ENCODE measurements around the gene COBLL1.

DNA sequence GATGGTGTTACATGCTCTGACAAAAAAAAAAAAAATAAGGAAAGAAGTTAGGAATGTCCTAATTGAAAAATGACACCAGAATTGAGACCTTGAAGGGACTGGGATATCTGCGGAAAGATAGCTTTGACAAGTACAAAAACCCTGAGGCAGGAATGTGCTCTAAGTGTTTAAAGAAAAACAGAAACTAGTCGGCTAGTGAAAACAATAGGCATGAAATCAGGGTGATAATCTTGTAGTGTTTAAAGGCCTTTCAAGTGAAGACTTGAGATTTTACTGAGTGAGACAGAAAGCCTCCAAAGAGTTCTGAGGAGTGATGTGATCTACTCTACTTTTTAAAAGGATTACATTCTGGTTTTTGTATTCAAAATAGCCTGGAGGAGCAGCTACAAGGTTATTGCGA is 107.4 kb downstream of the COBLL1 start:
- TF ChIP-seq, protein P1, sequence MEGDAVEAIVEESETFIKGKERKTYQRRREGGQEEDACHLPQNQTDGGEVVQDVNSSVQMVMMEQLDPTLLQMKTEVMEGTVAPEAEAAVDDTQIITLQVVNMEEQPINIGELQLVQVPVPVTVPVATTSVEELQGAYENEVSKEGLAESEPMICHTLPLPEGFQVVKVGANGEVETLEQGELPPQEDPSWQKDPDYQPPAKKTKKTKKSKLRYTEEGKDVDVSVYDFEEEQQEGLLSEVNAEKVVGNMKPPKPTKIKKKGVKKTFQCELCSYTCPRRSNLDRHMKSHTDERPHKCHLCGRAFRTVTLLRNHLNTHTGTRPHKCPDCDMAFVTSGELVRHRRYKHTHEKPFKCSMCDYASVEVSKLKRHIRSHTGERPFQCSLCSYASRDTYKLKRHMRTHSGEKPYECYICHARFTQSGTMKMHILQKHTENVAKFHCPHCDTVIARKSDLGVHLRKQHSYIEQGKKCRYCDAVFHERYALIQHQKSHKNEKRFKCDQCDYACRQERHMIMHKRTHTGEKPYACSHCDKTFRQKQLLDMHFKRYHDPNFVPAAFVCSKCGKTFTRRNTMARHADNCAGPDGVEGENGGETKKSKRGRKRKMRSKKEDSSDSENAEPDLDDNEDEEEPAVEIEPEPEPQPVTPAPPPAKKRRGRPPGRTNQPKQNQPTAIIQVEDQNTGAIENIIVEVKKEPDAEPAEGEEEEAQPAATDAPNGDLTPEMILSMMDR (conservative IDR thresholded peaks at IDR 0.05; ENCODE audit: low read depth, low read length), result no peak
- TF ChIP-seq EZH2 (IDR thresholded peaks at IDR 0.05; ENCODE audit: low read length, unreplicated experiment) (no peak), EZH2phosphoT487 (IDR thresholded peaks at IDR 0.05; ENCODE audit: borderline replicate concordance, low read length) (no peak)

Measured in PC-3 (cell line).